ENCODE measurements around the gene GNAT1. TPM values are rescaled to one million over a fixed set of nuclear protein-coding genes. Genes with fewer than 3 reads are reported as not detected.

The GNAT1 gene
- total and polyA plus RNA-seq, 2 of the 13 experiments (the other 11 are each of a cell fraction or from before 2014, with no cell fraction given), result 0.15 TPM; not detected in 1

- DNase-seq (ENCODE audit: low spot score) (no peak), ATAC-seq (no peak), FAIRE-seq (no peak)
- no peaks in the 10 kb centered on the region for H3K9me3 ChIP-seq (ENCODE audit: low read length)
- no peaks in the 10 kb centered on the region for H3K27me3 ChIP-seq (ENCODE audit: control insufficient read depth in 1 of 2, insufficient read depth in 2 of 2, low read length in 2 of 2)
- no peak overlapping the region for H3K9ac ChIP-seq (ENCODE audit: insufficient read depth, low read depth, low read length)
- H3K27ac ChIP-seq (ENCODE audit: extremely low read length, insufficient read depth, low read length), result no peak overlapping the region
- peaks cover 54% of the 10 kb centered on the region for H3K4me1 ChIP-seq (ENCODE audit: insufficient read depth, low read length)
- intact Hi-C loops (cut with micrococcal nuclease; ENCODE audit: unreplicated experiment), result loop anchor here (5.0 kb wide), 1 partner anchor 79 kb away; no protein-coding TSS in a partner anchor
- TF ChIP-seq NCOA5 (CRISPR knock-in tag; IDR thresholded peaks at IDR 0.05), result no peak
- no peak for TF ChIP-seq ETV5 (CRISPR knock-in tag; IDR thresholded peaks at IDR 0.05; ENCODE audit: borderline replicate concordance)
- TF ChIP-seq KAT7 (CRISPR knock-in tag; IDR thresholded peaks at IDR 0.05; ENCODE audit: borderline replicate concordance), result no peak
- TF ChIP-seq, protein P1, sequence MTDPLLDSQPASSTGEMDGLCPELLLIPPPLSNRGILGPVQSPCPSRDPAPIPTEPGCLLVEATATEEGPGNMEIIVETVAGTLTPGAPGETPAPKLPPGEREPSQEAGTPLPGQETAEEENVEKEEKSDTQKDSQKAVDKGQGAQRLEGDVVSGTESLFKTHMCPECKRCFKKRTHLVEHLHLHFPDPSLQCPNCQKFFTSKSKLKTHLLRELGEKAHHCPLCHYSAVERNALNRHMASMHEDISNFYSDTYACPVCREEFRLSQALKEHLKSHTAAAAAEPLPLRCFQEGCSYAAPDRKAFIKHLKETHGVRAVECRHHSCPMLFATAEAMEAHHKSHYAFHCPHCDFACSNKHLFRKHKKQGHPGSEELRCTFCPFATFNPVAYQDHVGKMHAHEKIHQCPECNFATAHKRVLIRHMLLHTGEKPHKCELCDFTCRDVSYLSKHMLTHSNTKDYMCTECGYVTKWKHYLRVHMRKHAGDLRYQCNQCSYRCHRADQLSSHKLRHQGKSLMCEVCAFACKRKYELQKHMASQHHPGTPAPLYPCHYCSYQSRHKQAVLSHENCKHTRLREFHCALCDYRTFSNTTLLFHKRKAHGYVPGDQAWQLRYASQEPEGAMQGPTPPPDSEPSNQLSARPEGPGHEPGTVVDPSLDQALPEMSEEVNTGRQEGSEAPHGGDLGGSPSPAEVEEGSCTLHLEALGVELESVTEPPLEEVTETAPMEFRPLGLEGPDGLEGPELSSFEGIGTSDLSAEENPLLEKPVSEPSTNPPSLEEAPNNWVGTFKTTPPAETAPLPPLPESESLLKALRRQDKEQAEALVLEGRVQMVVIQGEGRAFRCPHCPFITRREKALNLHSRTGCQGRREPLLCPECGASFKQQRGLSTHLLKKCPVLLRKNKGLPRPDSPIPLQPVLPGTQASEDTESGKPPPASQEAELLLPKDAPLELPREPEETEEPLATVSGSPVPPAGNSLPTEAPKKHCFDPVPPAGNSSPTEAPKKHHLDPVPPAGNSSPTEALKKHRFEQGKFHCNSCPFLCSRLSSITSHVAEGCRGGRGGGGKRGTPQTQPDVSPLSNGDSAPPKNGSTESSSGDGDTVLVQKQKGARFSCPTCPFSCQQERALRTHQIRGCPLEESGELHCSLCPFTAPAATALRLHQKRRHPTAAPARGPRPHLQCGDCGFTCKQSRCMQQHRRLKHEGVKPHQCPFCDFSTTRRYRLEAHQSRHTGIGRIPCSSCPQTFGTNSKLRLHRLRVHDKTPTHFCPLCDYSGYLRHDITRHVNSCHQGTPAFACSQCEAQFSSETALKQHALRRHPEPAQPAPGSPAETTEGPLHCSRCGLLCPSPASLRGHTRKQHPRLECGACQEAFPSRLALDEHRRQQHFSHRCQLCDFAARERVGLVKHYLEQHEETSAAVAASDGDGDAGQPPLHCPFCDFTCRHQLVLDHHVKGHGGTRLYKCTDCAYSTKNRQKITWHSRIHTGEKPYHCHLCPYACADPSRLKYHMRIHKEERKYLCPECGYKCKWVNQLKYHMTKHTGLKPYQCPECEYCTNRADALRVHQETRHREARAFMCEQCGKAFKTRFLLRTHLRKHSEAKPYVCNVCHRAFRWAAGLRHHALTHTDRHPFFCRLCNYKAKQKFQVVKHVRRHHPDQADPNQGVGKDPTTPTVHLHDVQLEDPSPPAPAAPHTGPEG (CRISPR knock-in tag; IDR thresholded peaks at IDR 0.05), result no peak
- TF ChIP-seq ZNF263 (CRISPR knock-in tag; IDR thresholded peaks at IDR 0.05), result no peak
- no peak for TF ChIP-seq MED8 (CRISPR knock-in tag; IDR thresholded peaks at IDR 0.05; ENCODE audit: insufficient replicate concordance)
- TF ChIP-seq CREB1 (IDR thresholded peaks at IDR 0.05), result no peak
- no peak for TF ChIP-seq CREB1 (CRISPR knock-in tag; IDR thresholded peaks at IDR 0.05)
- TF ChIP-seq ZNF775 (CRISPR knock-in tag; IDR thresholded peaks at IDR 0.05; ENCODE audit: borderline replicate concordance), result no peak
- TF ChIP-seq ZBTB49 (CRISPR knock-in tag; IDR thresholded peaks at IDR 0.05; ENCODE audit: borderline replicate concordance), result no peak
- no peak for TF ChIP-seq PRPF4 (IDR thresholded peaks at IDR 0.05; ENCODE audit: low read depth, low read length, poor library complexity, severe bottlenecking)
- WGBS (ENCODE audit: low lambda C conversion rate), result 94% methylated on average over 25 of the region's 34 CpGs
- peaks cover 4% of the 10 kb centered on the region for H4K20me1 ChIP-seq (ENCODE audit: insufficient read depth, low read length)
- no TSS peak for BruUV-seq (replicated peaks)
- no peaks in the 10 kb centered on the region for H3K36me3 ChIP-seq (replicated peaks in 1 of 2; ENCODE audit: control insufficient read depth in 1 of 2, insufficient read depth in 2 of 2, low read length in 2 of 2)
- CTCF ChIA-PET (ENCODE audit: low intra/inter-chr PET ratio, low total read pairs), result interaction anchor here (1.5 to 4.8 kb wide), 3 partner anchors 18 to 41 kb away, joined by 4 to 265 read pairs (median 15); no protein-coding TSS in a partner anchor
- POLR2A ChIA-PET, result interaction anchor here (3.6 to 4.0 kb wide), 4 partner anchors 14 to 42 kb away, joined by 55 to 844 read pairs (median 214); partner anchors contain the start of genes GNAI2 and SLC38A3
- no peaks in the 10 kb centered on the region for H3K79me2 ChIP-seq (ENCODE audit: insufficient read depth, low read length)
- in situ Hi-C loops (cut with HindIII; ENCODE audit: extremely low pct_ligation_motif_present, low pct_unique_long_range_greater_than_20kb), result loop anchor here (5.0 to 10.0 kb wide), 2 partner anchors 34 to 81 kb away; partner anchors contain the start of gene LSMEM2
- no peak overlapping the region for H3K4me3 ChIP-seq (replicated peaks in 1 of 3; ENCODE audit: insufficient read depth in 1 of 3, low read depth in 2 of 3, low read length in 3 of 3)
- no peak overlapping the region for H2AFZ ChIP-seq (ENCODE audit: low read length)
- H3K4me2 ChIP-seq (ENCODE audit: low read depth, low read length), result no peak overlapping the region
These were observed 2.3 kb downstream of the GNAT1 start for GRCh38 chr3:50193746-50194127.

Data from HepG2 (cell line).